Stimulated activated naive CD4-positive, alpha-beta T cell treated with Interleukin-2 at 50 U/mL for 16 hours (primary cell): ENCODE measurements around the gene SLC46A3.
"Not testable (repeated sequence)": the region's sequence is repeated elsewhere in the genome, so short reads cannot be mapped to it uniquely, and the experiment has no call there.

Source experiments
- DNase-seq: peaks from one replicate; lab custom pipeline; 2025; lab: John Stamatoyannopoulos, UW

SLC46A3 gene

DNA sequence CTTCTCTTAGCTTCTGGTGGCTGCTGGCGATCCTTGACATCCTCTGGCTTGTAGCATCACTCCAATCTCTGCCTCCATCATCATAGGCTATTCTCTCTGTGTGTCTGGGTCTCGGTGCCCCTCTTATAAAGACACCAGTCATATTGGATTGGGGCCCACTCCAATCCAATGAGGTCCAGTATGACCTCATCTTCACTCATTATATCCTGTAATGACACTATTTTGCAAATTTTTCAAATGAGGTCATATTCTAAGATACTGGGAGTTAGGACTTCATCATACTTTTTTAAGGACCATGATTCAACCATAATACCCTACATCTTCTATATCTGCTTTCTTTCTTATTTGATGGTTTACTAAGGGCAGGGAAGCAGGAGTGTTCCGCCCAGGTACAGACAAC is 12.0 kb upstream of the SLC46A3 start:
- DNase-seq: no peak

DNA sequence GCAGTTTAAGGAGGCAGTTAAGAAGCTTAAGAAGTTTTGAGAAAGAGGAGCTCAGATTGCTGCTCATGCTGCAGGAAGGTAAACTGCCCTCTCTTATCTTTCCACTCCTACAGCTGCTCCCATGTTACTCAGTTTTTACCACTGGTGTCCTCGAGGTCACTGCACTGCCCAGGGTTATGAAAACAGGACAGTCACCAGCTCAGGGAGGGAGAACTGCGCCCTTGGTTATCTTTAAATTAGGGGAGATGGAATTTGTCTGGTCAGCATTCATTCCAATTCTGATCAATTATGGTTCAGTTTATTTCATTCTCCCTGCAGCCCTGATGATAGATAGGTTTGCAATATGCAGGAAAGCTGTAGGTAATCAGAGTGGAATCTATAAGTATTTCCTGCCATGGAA is 10.8 kb upstream of the SLC46A3 start:
- no peak for DNase-seq

DNA sequence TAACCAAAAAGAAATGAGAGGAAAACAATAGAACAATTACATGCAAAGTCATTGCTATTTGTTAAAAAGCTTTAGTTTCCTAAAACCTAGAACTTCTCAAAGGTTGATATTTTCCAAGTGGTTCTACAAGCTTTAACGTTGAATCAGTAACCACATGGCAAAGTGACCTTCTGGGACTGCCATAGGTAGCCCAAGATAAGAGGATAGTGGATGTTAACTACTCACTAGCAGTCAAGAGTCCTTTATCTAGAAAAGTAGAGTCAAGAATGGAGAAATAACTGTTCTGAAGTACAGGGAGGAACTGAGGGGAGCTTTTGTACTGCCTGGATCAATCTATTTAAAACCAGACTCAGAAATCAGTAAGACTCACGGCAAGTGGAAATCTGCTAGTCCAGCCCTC is 9.9 kb upstream of the SLC46A3 start:
- no peak for DNase-seq

DNA sequence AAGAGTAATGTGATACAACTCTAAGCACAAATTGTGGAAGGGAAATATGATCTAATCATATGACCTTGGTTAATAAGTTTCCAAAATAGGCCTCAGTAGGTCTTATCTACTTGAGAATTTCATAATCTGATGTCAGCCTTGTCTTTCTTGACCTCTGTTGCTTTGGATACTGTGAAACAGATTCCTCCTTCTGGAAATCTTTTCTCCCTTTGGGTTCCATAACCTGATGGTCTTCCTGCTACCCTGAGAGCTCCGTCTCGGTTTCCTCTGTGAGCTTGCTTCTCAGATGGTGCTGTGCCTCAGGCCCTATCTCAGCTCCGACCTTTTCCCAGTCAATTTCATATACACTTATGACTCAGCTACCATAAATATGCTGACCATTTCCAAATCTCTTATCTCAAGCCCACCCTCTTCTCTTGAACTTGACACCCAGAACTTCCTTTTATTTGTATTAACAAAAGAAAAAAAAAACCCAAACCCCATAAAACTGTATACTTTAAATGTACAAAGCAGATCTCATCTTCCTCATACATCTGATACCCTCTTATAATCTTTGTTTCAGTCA is 6.4 kb upstream of the SLC46A3 start:
- no peak for DNase-seq

DNA sequence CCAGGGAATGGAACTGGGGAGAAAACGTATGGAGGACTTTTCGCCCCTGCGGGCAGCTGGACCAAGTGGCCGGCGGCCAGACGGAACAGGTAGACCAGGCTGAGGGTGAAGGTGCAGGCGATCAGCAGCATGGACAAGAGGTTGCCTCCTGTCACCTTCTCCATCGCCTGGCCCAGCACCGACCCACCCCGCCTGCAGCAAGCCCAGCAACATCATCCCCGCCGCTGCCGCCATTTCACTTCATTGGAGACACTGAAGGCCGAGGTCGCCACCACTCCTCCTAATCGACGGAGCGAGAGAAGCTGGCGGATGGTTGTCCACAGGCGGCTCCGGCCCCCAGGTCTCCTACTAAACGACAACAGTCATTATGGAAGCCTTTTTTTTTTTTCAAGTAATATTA is 5.0 kb upstream of the SLC46A3 start:
- DNase-seq: no peak

DNA sequence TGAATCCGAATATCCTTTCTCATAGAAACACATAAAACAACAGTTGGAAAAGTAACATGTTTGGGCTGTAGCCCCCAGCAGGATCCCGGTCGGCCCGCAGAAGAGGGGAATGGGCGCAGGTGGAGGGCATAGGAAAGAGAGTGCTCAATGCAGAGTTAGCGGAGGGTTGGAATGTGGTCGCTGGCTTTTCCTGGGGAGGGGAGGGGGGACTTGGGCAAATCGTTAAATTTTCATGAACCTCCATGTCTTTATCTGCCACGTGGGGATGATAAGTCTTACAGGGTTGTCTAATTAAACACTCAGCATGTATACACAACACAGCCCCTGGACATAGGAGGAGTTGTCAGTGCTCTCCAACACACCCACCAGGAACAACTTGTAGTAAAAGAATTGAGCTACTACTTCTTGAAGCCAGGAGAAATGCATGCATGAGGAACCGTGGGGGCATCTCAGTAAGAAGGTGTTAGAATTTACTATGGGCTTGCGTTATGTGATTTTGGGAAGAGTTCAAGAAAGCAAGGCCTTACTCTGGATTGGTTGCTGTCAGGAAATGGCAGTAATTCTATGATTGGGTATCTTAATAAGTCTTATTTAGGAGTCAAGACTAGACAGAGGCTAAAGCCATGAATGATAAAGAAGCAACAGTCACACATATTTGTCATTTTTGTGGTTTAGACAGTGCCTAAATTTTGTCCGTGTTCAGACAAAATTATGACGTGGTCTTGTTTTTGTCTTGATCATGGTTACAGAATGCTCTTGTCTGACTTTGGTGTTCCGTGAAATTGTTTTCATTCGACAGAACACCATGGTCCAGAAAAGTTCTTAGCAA is 671 bp upstream of the SLC46A3 start:
- no peak for DNase-seq

DNA sequence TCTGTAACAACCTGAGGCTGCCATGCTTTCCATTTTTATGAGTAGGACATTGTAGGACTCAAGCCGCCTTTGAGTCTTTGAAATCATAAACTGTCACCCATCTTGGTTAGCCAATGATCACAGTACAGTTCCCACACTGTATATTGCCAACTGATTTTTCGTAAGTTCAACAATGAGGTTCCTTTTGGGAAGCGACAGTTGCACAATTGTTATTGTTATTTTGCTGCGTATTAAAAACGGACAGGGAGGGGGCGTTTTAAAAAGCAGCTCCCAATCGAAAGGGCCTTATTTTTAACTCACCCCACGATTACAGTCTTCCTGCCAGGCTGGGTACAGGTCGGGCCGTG is 601 bp downstream of the SLC46A3 start:
- DNase-seq: no peak

DNA sequence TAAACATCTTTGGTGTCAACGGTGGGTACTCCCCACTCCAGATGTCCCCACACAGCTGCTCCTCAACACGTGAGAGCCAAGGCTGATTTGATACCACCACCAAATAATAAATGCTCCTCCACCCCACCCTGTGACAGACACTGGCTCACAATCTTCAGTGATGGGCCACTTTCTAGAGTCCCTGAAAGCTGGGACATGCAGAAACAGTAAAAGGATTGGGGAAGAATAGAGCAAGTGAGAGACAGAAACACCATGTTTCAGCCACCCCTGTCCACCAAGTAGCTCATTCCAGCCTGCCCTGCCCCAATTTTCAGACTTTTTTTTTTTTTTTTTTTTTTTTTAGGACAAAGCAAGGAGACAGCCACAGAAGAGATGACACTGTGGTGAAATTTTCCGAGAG is 1.6 kb downstream of the SLC46A3 start:
- DNase-seq: no peak

DNA sequence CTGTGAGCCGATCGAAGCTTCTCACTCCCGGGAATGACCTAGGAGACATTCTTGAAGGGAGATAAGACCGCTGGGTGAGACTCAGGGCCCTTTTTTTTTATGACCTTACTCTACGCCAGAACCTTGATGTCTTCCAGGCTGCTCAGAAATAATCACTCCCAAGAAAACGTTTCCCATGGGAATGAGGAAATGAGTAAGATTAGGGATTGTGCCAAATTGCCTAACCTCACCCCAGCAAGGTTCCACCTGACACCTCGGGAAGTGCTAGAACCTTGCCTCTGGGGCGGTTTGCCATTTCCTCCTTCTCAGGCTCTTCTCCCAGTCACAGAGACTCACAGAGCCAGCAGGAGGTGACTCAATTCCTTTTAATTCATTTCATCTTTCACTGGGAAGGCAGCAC is 2.3 kb downstream of the SLC46A3 start:
- no peak for DNase-seq

DNA sequence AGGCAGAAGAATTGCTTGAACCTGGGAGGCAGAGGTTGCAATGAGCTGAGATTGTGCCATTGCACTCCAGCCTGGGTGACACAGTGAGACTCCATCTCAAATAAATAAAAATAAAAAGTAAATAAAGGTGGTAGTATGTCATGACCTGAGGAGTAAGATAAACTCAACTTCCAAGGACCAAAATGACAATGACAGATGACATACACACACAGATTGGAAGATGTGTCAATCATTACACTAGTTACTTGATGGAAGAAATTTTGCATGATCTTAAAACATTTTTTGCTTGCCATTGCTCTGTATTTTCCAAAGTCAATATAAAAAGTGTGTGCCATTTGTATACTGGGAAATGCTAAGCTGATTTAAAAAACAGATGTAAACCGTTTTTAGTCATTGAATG is 4.1 kb downstream of the SLC46A3 start:
- no peak for DNase-seq

DNA sequence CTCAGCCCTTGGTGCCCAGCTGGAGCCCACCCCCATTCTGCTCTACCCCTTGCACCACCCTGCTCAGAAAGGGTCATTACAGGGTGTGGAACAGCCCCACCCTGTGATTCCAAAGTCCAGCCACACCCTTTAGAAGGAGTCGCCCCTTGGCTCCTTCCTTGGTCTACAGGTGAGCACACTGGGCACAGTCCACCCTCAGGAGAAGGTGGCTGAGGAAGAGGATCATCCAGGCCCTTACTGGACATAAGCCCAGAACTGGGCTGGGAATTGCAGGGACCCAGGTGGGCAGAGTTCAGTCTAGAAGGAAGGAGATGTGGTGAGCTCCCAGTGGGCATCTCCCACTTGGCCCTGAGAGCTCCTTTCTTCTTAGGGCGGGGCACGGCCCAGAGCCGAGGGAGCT is 8.6 kb downstream of the SLC46A3 start:
- no peak for DNase-seq

DNA sequence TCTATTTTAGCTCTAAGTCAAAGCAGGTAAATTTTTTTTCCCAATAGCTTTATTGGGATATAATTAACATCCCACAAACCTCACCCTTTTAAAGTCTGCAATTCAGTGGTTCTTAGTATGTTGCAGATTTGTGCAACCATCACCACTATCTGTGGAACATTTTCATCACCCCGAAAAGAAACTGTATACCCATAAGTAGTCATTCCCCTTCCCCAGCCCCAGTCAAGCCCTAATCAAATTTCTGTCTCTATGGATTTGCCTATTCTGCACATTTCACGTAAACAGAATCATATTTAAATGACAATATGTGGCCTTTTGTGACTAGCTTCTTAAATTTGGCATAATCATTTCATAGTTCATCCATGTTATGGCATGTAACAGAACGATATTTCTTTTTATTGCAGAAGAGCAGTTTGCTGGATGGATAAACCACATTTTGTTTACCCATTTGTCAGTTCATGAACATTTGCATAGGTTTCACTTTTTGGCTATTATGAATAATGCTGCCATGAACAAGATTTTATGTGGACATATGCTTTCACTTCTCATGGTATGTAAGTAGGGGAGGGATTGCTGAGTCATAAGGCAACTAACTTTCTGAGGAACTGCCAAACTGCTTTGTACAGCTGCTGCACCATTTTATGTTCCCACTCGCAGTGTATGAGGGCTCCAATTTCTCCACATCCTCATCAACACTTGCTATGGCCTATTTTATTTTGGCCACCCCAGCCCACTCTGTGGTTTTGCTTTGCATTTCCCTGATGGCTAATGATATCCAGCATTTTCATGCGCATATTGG is 10.9 kb downstream of the SLC46A3 start:
- no peak for DNase-seq

DNA sequence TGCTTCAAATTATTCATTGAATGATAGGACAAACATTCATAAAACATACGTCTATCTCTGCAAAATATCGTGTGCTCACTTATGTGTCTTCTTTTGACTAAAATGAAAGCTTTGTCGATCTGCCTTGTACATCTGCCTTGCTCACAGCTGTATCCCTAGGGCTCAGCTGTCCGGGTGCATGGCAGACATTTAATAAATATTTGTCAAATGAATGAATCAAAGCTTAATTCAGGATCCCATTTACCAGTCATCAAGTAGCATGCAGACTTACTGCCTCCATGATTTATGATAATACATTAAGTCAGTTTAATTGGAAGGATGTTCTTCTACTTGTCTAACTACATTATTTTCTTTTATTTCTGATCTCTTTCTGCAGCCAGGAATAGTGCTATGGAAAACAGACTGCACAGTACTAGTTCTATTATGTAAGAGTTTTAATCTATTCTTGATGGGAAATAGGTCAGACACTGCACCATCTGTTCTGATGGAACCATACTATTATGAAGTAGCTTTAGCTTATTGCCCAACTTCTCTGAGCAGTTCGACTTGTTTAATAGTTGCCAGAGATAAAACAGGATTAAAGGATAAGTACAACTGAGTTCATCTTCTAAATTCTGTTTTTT is 13.2 kb downstream of the SLC46A3 start:
- no peak for DNase-seq

DNA sequence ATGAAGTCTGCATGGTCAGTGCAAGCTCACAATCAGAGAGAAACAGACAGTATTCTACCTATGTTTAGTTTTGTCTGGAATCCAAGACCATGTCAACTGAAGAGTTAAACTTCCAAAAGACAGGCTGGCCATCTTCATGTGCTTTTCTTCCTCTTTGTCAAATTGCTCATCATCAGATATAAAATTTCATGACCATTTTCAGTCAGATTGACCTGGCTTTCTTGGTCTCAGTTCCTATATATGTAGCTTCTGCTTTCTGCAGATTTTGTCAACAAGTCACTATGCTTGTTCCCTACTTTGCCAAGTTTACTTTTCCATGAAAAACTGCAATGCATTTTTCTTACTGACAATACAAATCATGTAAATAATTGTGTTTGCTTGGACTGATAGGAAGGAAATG is 13.9 kb downstream of the SLC46A3 start:
- DNase-seq: no peak

DNA sequence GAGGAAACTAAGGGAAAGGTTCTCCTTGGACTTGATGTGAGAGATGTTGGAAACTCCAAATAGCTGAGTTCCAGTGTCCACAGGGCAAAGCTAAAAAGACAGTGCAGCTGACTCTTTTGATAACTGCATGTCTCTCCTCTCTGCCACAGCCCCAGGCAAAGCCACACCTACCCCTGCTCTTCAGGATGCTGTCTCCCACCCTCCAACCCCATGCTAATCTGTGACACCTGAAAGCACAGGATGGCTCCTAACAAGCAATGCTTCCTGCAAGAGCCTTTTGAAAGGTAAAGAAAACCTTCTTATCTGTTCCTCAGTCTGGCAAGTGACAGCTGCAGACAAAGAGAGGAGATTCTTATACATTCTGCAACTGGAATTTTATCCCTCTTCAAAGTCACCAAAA is 14.5 kb downstream of the SLC46A3 start:
- DNase-seq: no peak

DNA sequence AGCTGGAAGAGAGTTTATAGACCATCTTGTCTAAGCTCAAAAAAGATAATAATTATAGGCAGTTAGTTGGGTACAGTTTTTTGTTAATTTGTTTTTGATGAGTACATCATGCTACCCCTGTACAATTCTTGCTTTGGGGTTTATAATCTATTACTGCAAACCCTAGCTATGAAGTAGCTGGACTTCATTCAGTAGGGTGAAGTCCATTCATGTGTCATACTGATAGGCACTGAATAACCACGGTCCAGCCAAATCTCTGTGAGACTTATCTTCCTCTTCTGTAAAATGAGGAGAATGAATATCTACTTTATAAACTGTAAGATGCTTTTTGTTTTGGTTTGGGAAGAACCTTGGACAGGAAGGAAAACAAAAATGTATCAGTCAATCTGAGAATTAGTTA is 19.5 kb downstream of the SLC46A3 start:
- DNase-seq: no peak

DNA sequence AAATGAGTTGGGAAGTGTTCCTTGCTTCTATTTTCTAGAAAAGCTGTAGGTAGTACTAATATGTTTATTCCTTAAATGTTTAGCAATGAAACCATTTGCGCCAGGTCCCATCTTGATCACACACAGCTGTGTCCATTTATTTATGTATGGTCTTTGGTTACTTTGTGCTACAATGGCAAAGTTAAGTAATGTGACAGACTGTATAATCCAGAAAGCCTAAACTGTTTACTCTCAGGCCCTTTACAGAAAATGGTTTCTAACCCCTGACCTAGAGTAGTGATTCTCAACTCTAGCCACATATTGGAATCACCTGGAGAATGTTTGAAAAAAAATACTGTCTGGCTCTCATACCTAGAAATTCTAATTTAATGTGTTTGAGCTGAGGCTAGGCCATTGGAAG is 21.3 kb downstream of the SLC46A3 start:
- DNase-seq: no peak

DNA sequence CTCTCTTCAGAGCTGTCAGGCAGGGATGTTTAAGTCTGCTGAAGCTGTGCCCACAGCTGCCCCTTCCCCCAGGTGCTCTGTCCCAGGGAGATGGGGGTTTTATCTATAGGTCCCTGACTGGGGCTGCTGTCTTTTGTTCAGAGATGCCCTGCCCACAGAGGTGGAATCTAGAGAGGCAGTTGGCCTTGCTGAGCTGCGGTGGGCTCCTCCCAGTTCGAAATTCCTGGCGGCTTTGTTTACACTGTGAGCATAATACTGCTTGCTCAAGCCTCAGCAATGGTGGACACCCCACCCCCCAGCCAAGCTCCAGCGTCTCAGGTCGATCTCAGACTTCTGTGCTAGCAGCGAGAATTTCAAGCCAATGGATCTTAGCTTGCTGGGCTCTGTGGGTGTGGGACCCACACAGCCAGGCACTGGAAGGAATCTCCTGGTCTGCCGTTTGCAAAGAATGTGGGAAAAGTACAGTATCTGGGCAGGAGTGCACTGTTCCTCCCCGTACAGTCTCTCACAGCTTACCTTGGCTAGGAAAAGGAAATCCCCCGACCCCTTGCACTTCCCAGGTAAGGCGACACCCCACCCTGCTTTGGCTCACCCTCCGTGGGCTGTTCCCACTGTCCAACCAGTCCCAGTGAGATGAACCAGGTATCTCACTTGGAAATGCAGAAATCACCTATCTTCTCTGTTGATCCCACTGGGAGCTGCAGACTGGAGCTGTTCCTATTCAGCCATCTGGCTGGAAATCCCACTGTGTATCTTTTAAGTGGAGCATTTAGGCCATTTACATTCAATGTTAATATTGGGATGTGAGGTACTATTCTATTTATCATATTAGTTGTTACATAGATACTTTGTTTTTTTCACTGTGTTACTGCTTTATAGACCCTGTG is 24.9 kb downstream of the SLC46A3 start:
- DNase-seq: not testable (repeated sequence)

DNA sequence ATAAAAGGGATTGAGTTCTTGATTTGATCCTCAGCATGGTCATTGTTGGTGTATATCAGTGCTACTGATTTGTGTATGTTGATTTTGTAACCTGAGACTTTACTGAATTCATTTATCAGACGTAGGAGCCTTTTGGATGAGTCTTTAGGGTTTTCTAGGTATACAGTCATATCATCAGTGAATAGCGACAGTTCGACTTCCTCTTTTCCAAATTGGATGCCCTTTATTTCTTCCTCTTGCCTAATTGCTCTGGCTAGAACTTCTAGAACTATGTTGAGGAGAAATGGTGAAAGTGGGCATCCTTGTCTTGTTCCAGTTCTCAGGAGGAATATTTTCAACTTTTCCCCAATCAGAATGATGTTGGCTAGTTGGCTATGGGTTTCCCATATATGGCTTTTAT is 32.9 kb downstream of the SLC46A3 start:
- no peak for DNase-seq

DNA sequence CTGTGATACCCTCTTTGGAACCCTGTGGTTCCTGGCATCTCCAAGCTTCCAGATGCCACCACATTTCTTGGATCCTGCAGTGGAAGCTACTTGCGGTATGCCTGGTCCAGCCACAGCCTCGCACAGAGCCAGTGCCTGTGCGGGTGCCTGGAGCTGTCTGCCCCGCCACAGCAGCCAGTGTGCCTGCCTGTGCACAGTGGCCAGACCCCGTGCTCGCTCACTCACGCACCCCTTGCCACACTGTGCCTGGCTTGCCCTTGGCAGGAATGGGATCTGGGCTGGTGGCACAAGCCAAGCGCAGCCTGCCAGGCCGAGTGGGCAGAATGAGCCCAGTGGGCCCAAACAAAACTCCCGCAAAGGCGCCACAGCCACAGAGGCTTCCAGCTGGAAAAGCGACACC is 33.7 kb downstream of the SLC46A3 start:
- no peak for DNase-seq

DNA sequence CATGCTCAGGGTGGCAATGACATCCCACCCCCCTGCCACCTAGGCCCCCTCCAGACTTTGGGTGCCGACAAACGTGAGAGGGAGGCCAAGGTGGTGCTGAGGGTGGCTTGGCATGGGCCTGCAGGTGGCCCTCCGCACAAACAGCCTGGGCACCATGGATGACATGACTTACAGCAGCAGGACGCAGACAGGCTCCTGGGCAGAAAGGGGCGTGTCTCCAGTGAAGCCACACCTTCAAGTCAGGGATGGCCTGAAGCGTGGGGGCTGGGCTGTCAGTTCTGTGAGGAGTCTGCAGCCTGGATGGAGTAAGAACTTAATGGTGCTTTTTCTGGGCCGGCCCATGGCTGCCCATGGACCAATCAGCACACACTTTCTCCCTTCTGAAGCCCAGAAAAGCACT is 34.5 kb downstream of the SLC46A3 start:
- no peak for DNase-seq

DNA sequence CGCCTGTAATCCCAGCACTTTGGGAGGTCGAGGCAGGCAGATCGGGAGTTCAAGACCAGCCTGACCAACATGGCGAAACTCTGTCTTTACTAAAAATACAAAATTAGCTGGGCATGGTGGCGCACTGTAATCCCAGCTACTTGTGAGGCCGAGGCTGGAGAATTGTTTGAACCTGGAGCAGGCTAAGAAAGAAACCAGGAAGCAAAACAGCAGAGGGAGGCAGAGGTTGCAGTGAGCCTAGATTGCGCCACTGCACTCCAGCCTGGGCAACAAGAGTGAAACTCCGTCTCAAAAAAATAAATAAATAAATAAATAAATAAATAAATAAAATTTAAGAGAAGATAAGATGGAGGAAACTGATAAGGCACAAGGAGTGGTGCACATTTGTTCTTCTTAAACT is 35.6 kb downstream of the SLC46A3 start:
- DNase-seq: not testable (repeated sequence)
